ENCODE measurements around the gene DVL1. TPM values are rescaled to one million over a fixed set of nuclear protein-coding genes. Genes with fewer than 3 reads are reported as not detected.
A peak's percentile ranks its signal among the peaks of the same experiment; 100 is the strongest.

The DVL1 gene
- total and polyA plus RNA-seq, 9 of the 15 experiments (the other 6 are each of a cell fraction or from before 2014, with no cell fraction given) = 0.62 to 135 (median 24.3) TPM

- TF ChIP-seq RERE (CRISPR knock-in tag; IDR thresholded peaks at IDR 0.05; ENCODE audit: borderline replicate concordance) = no peak
- peak in 1 of 2 experiments; percentile 77; a peak in 1 of 4 replicates for TF ChIP-seq KDM1A (IDR thresholded peaks at IDR 0.05)
- peak; percentile 97 for TF ChIP-seq TOE1 (IDR thresholded peaks at IDR 0.05; ENCODE audit: borderline replicate concordance)
- no peak for TF ChIP-seq TOE1 (CRISPR knock-in tag; IDR thresholded peaks at IDR 0.05; ENCODE audit: borderline replicate concordance, low read depth)
- TF ChIP-seq ARID1B (IDR thresholded peaks at IDR 0.05) = no peak; the same call in none of the 2 replicates
- no peak for TF ChIP-seq WHSC1 (IDR thresholded peaks at IDR 0.05; ENCODE audit: low read length)
- no peak for TF ChIP-seq ZNF175 (CRISPR knock-in tag; IDR thresholded peaks at IDR 0.05; ENCODE audit: low read depth)
- peak; percentile 23 to 40; a peak in 1 of 4 replicates for TF ChIP-seq NRF1 (conservative IDR thresholded peaks at IDR 0.05 in 1 of 2, IDR thresholded peaks at IDR 0.05 in 1 of 2)
- no peak for TF ChIP-seq ARID2 (IDR thresholded peaks at IDR 0.05)
- no peak for TF ChIP-seq SPI1 (IDR thresholded peaks at IDR 0.05; ENCODE audit: borderline replicate concordance, low read depth, low read length)
- TF ChIP-seq RBM14 (IDR thresholded peaks at IDR 0.05; ENCODE audit: borderline replicate concordance, insufficient read depth, low read depth, low read length) = no peak
- no peak for TF ChIP-seq GTF2F1 (IDR thresholded peaks at IDR 0.05; ENCODE audit: low read depth, low read length)
- no peak for TF ChIP-seq ETV1 (tag; conservative IDR thresholded peaks at IDR 0.05; ENCODE audit: low read depth)
- TF ChIP-seq SMARCC2 (IDR thresholded peaks at IDR 0.05; ENCODE audit: low read depth) = no peak
- TF ChIP-seq ZBTB7A (IDR thresholded peaks at IDR 0.05; ENCODE audit: borderline replicate concordance, control insufficient read depth, low read depth, low read length) = peak; percentile 91
- no peak for TF ChIP-seq RHOXF2B (CRISPR knock-in tag; conservative IDR thresholded peaks at IDR 0.05)
- no peak for TF ChIP-seq IFI16 (CRISPR knock-in tag; IDR thresholded peaks at IDR 0.05)
- TF ChIP-seq FOXP1 (CRISPR knock-in tag; IDR thresholded peaks at IDR 0.05) = no peak
- TF ChIP-seq CTBP1 (IDR thresholded peaks at IDR 0.05; ENCODE audit: borderline replicate concordance) = peak; percentile 56; the same call in 1 of the 2 replicates
- TF ChIP-seq SMAD4 (CRISPR knock-in tag; conservative IDR thresholded peaks at IDR 0.05) = peak; percentile 69
- TF ChIP-seq ZNF740 (CRISPR knock-in tag; IDR thresholded peaks at IDR 0.05) = no peak
- TF ChIP-seq ZNF740 (tag; IDR thresholded peaks at IDR 0.05) = peak in 1 of 2 experiments; percentile 62; a peak in 1 of 4 replicates
These were observed 9.4 kb upstream of the DVL1 start, which contains the start of gene MXRA8 (continued) for GRCh38 chr1:1358433-1359271.
